ENCODE measurements around the gene FNDC5.

FNDC5 gene

DNA sequence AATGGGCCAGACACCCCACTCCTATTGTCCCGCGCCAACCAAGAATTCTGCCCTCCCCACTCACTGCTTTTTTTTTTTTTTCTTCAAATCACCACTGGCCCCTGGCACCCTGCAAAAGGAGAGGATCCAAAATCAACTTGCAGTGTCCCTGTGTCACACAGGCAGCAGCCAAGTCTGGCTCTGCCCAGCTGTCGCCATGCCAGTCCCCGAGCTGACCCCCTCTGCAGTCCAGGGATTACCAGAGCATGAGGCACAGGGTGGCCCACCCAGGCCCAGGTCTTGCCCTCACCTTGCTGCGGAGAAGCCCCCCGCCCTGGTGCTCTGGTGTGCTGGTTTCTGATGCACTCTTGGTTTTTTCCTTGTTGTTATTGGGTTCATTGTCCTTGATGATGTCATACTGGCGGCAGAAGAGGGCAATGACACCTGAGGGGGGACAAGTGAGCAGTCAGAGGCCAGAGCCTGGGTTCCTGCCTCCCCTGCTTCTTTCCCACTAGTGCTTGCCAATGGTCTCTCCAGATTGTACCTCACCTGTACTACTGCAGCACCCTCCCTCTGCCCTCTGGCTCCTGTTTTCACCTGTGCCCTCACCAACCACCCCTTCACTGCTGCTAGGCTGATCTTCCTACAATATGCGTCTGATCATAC is 6.2 kb downstream of the FNDC5 start:
- DNase-seq (ENCODE audit: low spot score), result no peak

DNA sequence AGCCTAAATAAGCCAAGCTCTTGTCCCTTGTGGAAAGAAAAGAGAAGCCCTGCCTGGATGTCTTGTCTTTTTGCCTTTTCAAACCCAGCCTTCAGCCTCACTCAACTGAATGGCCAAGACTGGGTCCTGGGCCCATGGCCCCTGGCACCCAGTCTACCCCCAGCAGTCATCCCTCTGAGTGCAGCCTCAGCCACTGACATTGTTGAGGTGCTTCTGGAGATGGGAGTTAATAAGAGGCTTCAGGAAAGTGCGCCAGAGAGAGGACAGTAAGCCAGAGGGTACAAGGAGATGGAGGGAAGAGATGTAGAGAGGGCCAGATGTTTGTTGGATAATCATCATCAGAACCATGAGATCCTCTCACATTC is 6.8 kb downstream of the FNDC5 start:
- no peak for DNase-seq (ENCODE audit: low spot score)

DNA sequence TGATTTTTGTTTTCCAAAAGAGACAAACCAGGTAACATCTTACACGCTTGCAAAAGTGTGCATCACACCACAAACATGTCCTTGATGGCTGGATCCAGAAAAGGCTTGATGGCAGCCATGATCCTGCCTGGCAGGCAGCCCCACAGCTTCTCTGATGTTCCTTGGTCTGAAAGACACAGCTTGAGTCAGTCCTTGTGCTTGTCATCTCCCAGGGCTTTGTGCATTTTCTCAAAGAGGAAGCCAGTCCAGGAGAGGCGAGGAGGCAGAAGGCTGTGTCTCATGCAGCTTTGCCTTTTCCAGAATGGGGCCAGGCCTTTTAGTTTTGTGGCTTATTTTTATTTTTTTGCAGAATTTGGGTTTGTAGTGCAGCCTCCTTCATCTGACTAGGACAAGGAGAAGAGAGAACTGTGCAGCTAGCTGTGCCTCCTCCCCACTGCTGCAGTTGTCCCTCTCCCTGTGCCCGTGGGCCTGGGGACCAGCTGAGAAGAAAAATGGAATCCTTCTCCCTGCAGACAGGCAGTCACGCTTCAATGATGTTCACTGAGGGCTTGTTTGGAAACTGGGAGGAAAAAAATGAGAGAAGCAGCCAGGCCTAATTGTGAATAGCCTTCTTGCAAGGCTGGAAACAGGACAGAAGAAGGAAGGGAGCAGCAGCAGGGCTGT is 7.4 kb downstream of the FNDC5 start:
- no peak for DNase-seq (ENCODE audit: low spot score)

DNA sequence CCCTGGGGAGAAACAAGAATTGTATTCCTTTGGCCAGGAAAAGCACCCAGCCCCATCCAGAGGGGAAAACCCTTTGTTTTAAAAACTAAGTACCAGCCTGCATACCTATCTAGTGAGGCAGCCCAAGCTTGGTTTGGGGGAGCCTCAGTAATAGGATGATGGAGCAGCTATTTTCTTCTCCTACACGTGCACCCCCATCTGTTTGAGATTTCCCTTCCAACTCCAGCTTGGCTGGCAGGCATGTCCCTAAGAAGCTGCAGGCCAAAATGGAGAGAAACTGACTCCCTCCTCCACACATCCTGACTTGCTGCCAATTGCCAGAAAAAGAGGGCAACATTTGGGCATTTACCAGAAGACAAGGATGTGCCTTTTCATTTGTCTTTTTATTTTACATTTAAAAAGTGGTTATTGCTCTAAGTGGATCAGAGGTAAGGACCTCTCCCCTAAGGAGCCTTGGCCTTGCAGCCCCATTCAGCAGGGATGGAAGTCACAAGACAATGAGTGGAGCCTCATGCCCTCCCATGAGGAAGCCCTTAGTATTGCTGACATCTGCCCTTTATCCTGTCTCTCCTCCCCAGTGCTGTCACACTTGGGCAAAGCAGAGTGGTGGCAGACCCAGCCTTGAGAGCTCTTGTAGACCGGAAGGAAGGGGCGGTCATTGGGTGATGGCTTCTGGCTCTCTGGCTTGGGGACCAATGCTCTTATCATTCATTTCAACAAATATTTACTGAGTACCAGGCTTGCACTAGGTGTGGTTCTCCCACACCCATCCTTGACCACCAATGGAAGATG is 8.6 kb downstream of the FNDC5 start:
- no peak for DNase-seq (ENCODE audit: low spot score)

DNA sequence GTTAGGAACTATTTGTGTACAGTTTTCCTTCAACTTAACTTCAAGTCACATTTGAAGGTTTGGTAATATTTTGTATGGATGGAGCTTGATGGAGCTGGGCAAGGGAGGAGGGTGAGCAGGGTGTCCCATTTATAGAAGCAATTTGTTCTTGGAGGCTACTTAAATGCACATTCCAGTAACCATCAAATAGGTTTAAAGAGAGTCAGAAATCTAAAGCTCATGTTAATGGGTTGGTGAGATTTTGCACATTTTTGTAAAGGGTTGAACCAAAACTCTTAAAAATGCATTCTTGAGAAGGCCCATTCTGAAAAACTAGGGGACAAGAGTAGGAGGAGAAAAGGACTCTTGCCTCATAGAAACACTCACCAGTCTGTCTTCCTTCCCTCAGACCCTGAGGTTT is 10.1 kb downstream of the FNDC5 start:
- DNase-seq (ENCODE audit: low spot score), result no peak

DNA sequence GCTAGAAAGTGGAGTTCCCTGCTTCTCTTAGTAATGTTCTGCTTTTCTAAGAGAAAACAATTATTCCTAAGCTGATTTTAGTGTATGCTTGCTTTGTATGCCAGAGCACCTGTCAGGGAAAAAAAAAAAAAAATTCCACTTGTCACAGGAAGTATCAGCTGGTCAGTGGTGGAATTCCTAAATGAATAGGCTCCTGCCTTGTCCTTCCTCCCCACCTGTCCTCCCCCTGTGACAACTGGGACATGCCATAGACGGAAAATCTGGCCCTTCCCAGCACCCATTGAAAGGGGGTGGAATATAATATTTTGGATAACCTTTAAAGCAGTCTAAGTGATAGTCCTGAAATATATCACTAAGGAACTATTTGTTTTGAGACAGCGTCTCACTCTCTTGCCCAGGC is 10.8 kb downstream of the FNDC5 start:
- no peak for DNase-seq (ENCODE audit: low spot score)

DNA sequence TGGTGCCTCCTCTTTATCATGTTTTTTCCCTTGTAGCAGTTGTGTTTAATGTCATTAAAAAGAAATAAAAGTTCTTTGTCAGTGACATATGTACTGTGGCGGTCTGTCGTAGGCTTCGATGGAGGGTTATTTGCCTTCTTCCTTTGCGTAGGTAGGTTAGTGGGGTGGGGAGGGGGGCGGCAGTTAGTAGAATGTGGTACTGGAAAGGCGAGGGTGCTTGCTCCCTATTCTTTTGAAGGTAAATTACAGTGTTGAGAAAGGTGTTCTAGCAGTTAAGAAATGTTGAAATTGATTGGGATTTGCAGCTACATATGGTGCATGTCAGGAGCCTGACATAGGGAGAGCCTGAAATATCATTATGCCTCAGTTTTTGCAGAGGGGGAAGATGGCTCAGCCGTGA is 11.9 kb downstream of the FNDC5 start:
- no peak for DNase-seq (ENCODE audit: low spot score)

DNA sequence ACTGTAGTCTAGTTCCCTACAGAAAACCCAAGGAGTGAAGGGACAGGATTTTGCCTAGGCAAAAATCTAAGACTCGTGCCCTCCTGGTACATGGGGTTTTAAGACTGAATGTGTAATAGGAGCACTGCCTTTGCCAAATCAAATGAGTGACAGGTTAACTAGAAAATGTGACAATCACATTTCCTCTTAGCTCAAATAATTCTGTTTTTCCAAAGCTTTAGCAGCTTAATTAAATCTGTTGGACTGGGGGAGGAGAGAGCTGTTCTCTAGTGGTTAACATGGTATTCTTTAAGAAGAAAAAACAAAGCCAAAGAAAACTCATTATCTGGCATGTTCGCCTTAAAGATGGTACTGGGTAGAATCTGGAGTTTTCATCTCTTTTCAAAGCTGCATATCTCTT is 12.6 kb downstream of the FNDC5 start:
- no peak for DNase-seq (ENCODE audit: low spot score)

DNA sequence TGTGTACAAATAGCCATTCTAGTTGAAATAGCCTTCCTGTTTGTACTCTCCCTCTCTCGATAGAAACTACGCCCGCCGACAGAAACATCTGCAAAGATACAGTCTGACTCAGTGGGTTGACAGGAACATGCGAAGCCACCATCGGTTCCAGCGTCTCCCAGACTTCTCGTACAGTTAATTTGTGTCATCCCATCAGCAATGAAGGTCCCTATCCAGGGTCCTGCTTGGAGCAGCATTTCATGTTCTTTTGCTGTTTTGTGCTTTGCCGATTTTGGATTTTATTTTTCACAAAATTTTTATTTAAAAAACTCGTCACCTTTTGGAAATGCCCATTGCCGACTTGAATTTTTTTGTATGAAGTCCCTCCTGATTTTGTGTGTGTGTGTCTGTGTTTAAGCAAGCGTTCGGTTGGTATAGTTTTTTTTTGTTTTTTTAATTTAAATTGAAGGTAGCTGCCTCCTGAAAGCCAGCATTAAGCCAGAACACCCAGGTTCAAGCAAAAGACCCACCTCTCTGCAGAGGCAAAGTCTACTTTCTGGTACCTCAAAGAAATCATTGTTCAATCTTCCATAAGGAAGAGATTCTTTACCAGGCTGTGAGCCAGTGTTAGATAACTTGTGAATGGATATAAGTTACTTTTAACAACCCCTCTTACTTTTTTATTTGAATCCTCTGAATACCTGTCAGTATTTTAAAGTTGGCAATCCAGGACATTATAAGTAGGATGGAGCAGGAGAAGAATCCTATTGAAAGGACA is 14.7 kb downstream of the FNDC5 start:
- no peak for DNase-seq (ENCODE audit: low spot score)

DNA sequence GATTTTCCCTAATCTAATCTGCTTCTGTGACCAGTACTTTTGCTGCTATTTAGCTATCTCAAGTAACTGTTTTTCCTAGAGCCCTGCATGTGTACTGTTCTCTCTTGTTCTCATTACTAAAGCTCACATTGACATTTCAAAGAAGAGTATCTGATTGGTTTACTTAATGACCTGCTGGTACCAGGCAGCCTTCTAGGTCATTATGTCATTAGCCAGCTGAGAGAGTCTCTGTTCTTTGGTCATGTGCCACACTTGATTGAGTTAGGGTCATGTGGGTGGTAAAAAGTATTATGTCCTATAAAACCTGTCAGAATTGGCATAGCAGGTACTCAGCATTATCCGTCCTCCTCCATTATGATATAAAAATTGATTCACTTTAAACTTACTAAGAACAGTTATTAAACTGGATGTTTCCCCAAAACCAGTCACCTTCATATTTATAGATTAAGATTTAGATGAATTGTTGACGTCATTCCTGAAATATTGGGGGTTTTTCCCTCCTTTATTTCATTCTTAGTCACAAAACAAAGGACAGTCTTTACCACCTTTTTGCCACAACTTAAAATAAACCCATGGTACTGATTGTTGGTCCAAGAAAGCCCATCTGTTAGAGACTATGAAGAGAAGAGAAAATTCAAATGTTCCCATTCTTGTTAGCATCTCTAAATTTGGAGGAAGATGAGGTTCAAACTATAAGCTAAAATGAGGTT is 22.2 kb downstream of the FNDC5 start:
- DNase-seq (ENCODE audit: low spot score), result no peak

DNA sequence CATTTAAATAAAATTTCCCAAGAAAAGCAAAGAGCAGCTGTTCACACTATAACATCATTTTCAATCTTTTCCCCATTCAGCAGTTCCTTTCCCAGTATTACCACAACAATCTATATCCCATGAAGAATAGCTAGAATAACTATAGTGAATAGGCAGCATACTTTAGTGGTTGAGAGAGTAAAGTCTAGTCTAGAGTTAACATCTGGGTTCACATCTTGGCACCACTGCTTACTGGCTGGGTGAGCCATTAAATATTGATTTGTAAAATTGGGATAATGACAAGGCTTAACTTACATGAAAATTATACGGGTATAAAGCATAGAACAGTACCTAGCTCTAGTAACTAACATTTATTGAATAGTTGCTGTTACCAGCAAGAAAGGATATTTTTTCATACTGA is 38.8 kb downstream of the FNDC5 start:
- no peak for DNase-seq (ENCODE audit: low spot score)

DNA sequence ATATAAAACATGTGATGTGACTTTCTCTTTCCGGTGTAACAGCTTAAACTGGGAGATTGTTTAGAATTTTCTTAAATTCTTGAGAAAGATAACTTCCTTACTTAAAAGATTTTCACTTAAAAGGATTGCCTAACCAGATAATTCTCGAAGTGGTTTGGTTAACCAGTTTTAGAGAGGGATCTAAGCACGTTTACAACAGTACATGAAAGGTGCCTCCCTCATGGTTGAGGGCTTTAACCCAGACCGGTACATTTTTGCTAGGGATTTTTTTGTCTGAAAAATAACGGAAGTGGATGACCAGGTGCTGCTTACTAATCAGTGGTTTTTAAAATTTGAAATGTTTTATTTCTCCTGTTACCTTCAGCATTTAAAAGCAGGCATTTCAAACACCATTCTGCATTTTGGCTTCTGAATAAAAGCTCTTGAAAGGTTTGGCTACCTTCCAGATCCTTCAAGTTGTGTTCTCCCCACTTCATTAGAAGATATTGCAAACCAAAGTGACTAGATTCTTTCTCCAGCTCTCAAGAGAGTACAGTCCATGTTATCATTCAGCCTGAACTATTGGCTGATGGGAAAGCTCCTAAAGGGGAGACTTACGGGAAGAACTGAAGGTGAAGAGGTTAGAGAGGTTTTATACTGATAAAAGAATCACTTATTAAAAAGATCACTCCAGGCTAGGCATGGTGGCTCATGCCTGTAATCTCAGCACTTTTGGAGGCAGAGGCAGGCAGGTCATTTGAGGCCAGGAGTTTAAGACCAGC is 40.4 kb downstream of the FNDC5 start:
- no peak for DNase-seq (ENCODE audit: low spot score)

DNA sequence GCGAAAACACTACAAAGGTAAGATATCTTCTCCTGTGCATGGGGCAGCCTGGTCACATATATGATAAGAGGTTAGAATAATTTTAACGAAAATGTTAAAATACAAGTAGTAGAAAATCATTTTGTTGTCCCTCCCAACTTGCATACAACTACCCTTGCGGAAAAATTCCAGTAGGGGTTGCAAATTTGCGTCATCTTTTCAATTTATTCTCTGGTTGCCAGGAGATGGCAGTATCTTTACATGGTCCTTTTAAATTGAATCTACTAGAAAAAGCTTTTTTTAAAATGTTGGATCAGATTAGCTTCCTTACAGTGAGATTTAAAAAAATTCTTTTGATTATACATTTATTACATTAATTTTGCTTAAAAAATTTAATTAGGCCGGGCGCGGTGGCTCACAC is 42.4 kb downstream of the FNDC5 start:
- DNase-seq (ENCODE audit: low spot score), result no peak

DNA sequence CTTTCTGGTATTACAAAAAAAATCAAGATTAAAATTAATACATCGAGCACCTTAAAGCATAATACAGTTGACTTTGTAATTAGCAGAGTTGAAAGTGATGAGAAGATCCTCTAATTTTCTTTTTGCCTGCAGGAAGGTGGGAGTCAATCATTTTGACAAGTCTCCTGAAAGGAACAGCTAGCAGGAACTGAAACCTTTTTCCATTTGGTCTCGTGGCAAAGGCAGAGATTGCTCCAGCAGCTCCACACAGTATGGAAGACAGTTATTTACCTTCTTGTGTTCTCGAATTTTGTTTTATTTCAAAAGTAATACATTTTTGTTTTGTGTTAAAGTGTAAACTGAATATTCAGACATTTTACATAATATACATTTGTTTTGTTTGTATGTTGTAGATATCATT is 45.5 kb downstream of the FNDC5 start:
- no peak for DNase-seq (ENCODE audit: low spot score)

DNA sequence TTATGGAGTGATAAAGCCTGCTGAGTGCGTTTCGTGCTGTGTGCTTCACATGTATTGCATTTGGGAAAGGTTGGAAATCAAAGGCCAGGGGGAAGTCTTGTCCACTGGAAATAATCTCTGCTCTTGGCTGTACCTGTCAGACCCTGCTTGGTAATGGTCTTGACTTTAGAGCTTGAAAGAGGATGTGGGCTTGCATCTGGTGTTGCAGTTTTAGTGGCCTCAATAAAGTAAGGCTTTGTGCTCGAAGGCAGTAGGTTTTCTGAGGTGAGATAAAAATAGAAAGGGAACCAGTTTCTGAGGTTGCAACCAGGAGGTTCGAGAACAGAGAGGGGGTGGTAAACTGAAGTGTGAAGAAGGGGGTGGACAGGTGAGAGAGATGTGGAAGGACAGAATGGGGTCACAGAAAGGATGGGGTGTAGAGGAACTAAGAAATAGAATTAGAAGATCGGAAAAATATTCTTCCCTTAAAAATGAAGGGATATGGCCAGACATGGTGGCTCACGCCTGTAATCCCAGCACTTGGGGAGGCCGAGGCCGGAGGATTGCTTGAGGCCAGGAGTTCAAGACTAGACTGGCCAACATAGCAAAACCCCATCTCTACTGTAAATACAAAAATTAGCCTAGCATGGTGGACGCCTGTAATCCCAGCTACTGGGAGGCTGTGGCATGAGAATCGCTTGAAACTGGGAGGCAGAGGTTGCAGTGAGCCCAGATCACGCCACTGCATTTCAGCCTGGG is 51.7 kb downstream of the FNDC5 start:
- no peak for DNase-seq (ENCODE audit: low spot score)

DNA sequence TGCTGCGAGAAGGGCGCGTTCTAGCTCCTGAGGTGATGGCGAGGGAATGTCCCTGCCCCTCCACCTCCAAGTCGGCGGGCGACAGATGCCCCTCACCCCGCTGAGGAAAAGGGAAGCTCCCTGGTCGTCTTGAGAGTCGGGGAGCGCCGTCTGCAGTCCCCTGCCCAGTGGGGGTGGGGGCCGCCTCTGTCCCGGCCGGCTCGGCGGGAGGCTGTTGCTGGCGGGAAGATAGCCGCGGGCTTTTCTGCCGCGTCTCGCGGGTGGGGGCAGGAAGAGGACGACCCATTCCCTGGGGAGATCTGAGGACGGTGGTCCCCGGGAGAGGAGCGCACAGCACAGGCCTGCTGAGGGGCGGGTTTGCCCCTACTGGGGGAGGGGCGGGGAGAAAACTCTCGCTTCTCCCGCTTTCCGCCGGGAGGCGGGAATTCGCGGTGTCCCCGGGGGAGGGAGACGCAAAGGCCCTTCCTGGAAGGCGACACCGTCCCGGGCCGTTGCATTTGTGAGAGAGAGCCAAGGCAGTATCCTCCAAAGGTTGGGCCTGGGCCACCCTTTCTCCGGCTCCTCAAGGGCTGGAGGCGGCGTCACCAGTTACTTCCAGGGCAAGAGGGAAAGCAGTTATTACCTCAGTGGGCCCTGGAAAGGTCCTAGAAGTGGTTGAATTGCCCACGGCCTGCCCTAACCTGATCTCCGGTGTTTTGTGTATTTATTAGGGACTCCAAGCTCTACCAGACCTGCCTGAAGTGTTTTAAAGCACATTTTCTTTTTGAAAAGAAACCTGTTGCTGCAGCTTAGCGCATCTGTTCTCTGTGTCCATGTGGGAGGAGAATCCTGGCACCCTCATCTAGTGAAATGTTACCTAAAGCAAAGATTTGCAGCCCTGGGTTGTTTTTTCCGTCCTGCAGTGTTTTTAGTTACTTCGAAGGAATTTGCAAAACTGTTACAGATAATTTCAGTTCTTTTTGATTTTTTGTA is 52.6 kb downstream of the FNDC5 start:
- DNase-seq (ENCODE audit: low spot score), result peak; percentile 47

DNA sequence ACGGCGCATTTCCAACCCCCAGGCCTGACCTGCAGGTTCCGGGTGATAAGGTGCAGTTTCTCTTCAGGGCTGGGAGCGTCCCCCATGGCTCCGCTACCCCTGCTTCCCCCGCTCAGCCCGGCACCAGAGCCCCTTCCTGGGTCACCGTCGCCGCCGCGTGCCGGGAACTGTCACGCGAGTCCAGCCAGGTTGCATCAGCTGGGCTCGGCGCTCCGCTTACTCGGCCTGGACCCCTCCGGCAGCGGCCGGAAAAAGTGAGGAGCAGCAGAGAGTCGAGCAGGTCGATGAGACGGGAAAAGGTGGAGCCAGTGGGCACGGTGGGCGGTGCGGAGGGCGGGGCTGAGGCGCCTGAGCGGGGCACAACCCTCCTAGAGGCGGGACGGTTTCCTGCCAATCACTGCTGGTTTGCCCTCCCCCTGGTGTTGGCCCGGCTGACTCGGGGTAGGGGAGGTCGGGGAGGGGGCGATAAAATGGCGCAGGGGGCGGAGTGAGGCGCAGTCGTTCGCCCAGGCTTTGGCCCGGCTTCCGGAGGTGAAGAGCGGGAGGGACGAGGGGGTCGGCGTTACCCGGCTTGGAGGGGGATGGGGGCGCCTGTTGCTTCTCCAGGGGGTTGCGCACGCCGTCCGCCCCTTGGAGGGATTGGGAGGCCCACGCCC is 53.4 kb downstream of the FNDC5 start, which contains the start of the genes S100PBP and YARS1:
Gene S100PBP (plus strand): TSS at position 495 of the 656 bp plus-strand sequence. CDS start 8,447 bp downstream, outside the sequence.
Gene YARS1 (minus strand): TSS at position 200 of the 656 bp plus-strand sequence. CDS start 114 bp downstream, at position 86.
- peak; percentile 97 for DNase-seq (ENCODE audit: low spot score)

DNA sequence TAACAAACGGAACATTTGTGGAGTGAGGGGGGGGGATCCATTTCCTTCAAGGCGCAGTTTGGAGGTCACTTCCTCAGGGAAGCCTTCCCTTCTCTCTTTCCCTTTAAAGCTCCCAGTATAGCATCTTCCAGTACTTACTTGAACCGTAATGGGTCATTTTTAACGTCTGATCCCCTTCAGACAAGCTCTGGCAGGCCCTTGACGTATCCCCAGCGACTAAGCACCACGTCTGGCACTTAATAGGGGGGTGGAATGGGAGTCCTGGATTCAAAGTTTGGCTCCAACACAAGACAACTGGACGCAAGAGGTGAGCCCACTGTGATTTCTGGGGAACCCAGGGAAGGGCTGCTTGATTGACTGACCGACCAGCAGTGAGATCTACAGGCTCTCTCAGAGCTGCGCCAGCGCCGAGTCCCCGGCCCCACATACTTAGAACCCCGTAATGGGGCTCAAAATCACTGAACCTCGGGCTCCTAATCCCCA is 54.0 kb downstream of the FNDC5 start:
- DNase-seq (ENCODE audit: low spot score), result peak; percentile 26

Measured in kidney capillary endothelial cell (primary cell).